Panc1 (cell line): Measurements from ENCODE around the gene SSH3. TPM values are rescaled to one million over a fixed set of nuclear protein-coding genes. Genes with fewer than 3 reads are reported as not detected.

Experiments
- ATAC-seq: fragments of 200-7000 bp; cut with Tn5 transposase; 2 replicates; pipeline ENCODE4 v1.9.1; 2020; ENCODE audit warnings: mild to moderate bottlenecking, moderate library complexity
- BruUV-seq: library from RNA; stranded (reverse); fragments of 400-500 nt; replicated peaks from 2 replicates; lab custom pipeline; 2021; lab: Mats Ljungman, UMichigan
- CTCF ChIA-PET: fragments of 300-600 bp; sonication (Branson Sonifier 250); formaldehyde crosslinking; loops from one replicate; lab custom pipeline; 2022; ENCODE audit warnings: antibody characterized with exemption; lab: Charles Lee
- POLR2A ChIA-PET: fragments of 300-600 bp; sonication (Branson Sonifier 250); formaldehyde crosslinking; loops from one replicate; lab custom pipeline; 2022; ENCODE audit warnings: antibody characterized with exemption; lab: Charles Lee
- DNase-seq: peaks from one replicate; pipeline ENCODE4 v3.0.0-alpha.2; 2010; ENCODE audit warnings: low read depth, low spot score
- H3K27ac ChIP-seq: 2 replicates; pipeline ENCODE4 v1.5.1; 2011; ENCODE audit warnings: mild to moderate bottlenecking, low read length, inconsistent platforms
- H3K27me3 ChIP-seq: fragments of 200-500 bp; sonication (Bioruptor generic); 2 replicates; pipeline ENCODE4 v1.6.0; 2014; ENCODE audit warnings: low read length, inconsistent platforms; ENCODE audit not compliant: control insufficient read depth, insufficient read depth
- H3K36me3 ChIP-seq: fragments of 200-500 bp; sonication (Bioruptor generic); 2 replicates; pipeline ENCODE4 v1.5.1; 2014; ENCODE audit warnings: inconsistent platforms, mild to moderate bottlenecking, low read length, moderate library complexity; ENCODE audit not compliant: control insufficient read depth, insufficient read depth
- H3K4me1 ChIP-seq: 2 replicates; pipeline ENCODE4 v1.5.1; 2011; ENCODE audit warnings: inconsistent platforms, mild to moderate bottlenecking, low read length, moderate library complexity; ENCODE audit not compliant: control insufficient read depth, insufficient read depth
- H3K4me3 ChIP-seq, 2 experiments: 2 replicates each; pipeline ENCODE4 v1.5.1; 2011 to 2012; ENCODE audit warnings: low read depth in 2 of 2, low read length in 2 of 2, mild to moderate bottlenecking in 2 of 2, inconsistent platforms in 1 of 2, moderate library complexity in 1 of 2
- H3K9me3 ChIP-seq: fragments of 200-500 bp; sonication (Bioruptor generic); 2 replicates; pipeline ENCODE4 v1.5.1; 2014; ENCODE audit warnings: low read depth, mild to moderate bottlenecking, inconsistent platforms, low read length, moderate library complexity; ENCODE audit not compliant: control insufficient read depth, insufficient read depth
- POLR2AphosphoS5 ChIP-seq: IDR thresholded peaks from 2 replicates; pipeline ENCODE4 v1.6.1; 2012; ENCODE audit warnings: mild to moderate bottlenecking, low read depth, low read length, moderate library complexity
- SIN3A ChIP-seq: IDR thresholded peaks from 2 replicates; pipeline ENCODE4 v1.6.1; 2012; ENCODE audit warnings: low read depth, mild to moderate bottlenecking, low read length, moderate library complexity, borderline replicate concordance; ENCODE audit not compliant: insufficient read depth
- TCF7L2 ChIP-seq: IDR thresholded peaks from 2 replicates; pipeline ENCODE4 v1.6.1; 2011; ENCODE audit warnings: mild to moderate bottlenecking, low read depth, low read length, inconsistent platforms
- in situ Hi-C: cut with HindIII; loops from 2 replicates; pipeline ENCODE4 v1.10.0; 2016; ENCODE audit warnings: low sequenced_read_pairs, low pct_unique_long_range_greater_than_20kb
- intact Hi-C: fragments of 100-400 bp; cut with micrococcal nuclease; formaldehyde crosslinking; loops from one replicate; pipeline ENCODE4 v1.10.0; 2022; ENCODE audit not compliant: unreplicated experiment
- total RNA-seq: library from RNA; stranded (reverse); gene quantifications from one replicate; pipeline ENCODE4 v1.2.1, GENCODE V29; 2021; ENCODE audit not compliant: unreplicated experiment
- TF ChIP-seq, protein P1 (sequence below): fragments of 450-650 bp; IDR thresholded peaks from 2 replicates; pipeline ENCODE4 v1.5.1; 2017; ENCODE audit warnings: mild to moderate bottlenecking
- TF ChIP-seq, protein P2 (sequence below), 2 experiments: IDR thresholded peaks; 2 replicates each; pipeline ENCODE4 v1.6.1; 2011 to 2012; ENCODE audit warnings: low read depth in 2 of 2, control low read depth in 1 of 2, low read length in 1 of 2, mild to moderate bottlenecking in 1 of 2, moderate library complexity in 1 of 2; ENCODE audit not compliant: insufficient read depth in 1 of 2

The SSH3 gene
- total RNA-seq, 1 experiment from 2014 or later = 79.8 TPM

DNA sequence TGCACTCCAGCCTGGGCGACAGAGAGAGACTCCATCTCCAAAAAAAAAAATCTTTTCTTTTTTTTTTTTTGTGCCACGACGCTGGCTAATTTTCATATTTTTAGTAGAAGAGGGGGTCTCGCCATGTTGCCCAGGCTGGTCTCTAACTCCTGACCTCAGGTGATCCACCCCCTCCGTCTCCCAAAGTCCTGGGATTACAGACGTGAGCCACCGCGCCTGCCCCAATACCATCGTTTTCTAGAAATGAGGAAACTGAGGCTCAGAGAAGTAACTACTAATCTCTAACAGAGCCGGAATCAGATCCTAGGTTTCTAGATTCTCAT is 13.5 kb downstream of the SSH3 start:
- peak; percentile 1; the same call in 1 of the 2 replicates for ATAC-seq
- intact Hi-C loops = loop anchor here (2.0 to 10.0 kb wide), 2 partner anchors 52 to 222 kb away; no protein-coding TSS in a partner anchor
- ChIA-PET POLR2A (interaction anchor here (1.2 to 1.6 kb wide), 2 partner anchors 77 to 83 kb away, joined by 3 to 4 read pairs; no protein-coding TSS in a partner anchor), CTCF (interaction anchor here (0.5 to 2.0 kb wide), 11 partner anchors 9 to 341 kb away, joined by 3 to 21 read pairs (median 6); partner anchors contain the start of genes ANKRD13D, GRK2 and SSH3)
- H3K27me3 ChIP-seq = no peaks in the 10 kb centered on the region
- H3K4me3 ChIP-seq = peak overlapping the region; percentile 82 to 85
- in situ Hi-C loops = no loop called here
- H3K27ac ChIP-seq = peak overlapping the region; percentile 97
- no TSS peak for BruUV-seq
- H3K9me3 ChIP-seq = no peaks in the 10 kb centered on the region
- TF ChIP-seq TCF7L2 (no peak), SIN3A (no peak), POLR2AphosphoS5 (no peak)
- TF ChIP-seq, protein P1, sequence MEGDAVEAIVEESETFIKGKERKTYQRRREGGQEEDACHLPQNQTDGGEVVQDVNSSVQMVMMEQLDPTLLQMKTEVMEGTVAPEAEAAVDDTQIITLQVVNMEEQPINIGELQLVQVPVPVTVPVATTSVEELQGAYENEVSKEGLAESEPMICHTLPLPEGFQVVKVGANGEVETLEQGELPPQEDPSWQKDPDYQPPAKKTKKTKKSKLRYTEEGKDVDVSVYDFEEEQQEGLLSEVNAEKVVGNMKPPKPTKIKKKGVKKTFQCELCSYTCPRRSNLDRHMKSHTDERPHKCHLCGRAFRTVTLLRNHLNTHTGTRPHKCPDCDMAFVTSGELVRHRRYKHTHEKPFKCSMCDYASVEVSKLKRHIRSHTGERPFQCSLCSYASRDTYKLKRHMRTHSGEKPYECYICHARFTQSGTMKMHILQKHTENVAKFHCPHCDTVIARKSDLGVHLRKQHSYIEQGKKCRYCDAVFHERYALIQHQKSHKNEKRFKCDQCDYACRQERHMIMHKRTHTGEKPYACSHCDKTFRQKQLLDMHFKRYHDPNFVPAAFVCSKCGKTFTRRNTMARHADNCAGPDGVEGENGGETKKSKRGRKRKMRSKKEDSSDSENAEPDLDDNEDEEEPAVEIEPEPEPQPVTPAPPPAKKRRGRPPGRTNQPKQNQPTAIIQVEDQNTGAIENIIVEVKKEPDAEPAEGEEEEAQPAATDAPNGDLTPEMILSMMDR = no peak
- TF ChIP-seq, protein P2, sequence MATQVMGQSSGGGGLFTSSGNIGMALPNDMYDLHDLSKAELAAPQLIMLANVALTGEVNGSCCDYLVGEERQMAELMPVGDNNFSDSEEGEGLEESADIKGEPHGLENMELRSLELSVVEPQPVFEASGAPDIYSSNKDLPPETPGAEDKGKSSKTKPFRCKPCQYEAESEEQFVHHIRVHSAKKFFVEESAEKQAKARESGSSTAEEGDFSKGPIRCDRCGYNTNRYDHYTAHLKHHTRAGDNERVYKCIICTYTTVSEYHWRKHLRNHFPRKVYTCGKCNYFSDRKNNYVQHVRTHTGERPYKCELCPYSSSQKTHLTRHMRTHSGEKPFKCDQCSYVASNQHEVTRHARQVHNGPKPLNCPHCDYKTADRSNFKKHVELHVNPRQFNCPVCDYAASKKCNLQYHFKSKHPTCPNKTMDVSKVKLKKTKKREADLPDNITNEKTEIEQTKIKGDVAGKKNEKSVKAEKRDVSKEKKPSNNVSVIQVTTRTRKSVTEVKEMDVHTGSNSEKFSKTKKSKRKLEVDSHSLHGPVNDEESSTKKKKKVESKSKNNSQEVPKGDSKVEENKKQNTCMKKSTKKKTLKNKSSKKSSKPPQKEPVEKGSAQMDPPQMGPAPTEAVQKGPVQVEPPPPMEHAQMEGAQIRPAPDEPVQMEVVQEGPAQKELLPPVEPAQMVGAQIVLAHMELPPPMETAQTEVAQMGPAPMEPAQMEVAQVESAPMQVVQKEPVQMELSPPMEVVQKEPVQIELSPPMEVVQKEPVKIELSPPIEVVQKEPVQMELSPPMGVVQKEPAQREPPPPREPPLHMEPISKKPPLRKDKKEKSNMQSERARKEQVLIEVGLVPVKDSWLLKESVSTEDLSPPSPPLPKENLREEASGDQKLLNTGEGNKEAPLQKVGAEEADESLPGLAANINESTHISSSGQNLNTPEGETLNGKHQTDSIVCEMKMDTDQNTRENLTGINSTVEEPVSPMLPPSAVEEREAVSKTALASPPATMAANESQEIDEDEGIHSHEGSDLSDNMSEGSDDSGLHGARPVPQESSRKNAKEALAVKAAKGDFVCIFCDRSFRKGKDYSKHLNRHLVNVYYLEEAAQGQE (IDR thresholded peaks at IDR 0.05; ENCODE audit: insufficient read depth in 1 of 2, low read depth in 2 of 2, low read length in 1 of 2) = no peak
- no peak for DNase-seq
- H3K36me3 ChIP-seq = no peaks in the 10 kb centered on the region
- H3K4me1 ChIP-seq = peaks cover 6% of the 10 kb centered on the region; the same call in 1 of the 2 replicates

DNA sequence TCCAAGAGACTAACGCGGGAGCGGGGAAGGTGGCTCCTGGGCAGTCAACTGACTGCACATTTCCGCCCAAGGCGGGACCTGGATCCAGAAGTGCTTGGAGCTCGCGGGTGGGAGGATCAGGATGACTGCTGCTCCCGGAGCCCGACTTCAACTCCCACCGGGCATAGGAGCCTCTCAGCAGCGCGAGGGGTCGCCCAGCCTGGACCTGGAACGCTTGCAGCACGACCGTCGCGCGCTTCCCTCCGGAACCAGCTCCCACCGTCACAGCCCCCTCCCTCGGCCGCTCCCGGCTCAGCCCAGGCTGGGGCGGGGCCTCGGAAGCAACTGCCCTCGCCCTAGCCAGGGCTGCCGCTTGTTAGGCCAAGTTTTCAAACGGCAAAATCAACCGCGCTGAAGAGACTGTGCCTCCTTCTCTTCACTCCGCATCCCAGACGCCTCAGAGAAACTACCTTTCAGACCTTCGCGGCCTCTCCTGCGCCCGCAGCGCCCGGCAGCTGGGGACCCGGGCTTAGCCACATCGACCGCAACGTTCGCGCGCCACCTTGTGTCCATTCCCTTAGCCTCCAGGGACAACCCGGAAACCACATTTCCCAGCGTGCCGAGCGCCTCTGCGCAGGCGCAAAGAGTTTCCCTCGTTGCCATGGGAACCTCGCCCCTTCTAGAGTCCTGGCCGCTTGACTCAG is 14.0 kb downstream of the SSH3 start:
- BruUV-seq = TSS peak; percentile 98
- Histone ChIP-seq H3K4me1 (peaks cover 6% of the 10 kb centered on the region; the same call in 1 of the 2 replicates), H3K36me3 (no peaks in the 10 kb centered on the region), H3K27me3 (no peaks in the 10 kb centered on the region), H3K27ac (peak overlapping the region; percentile 97), H3K4me3 (peak overlapping the region; percentile 82 to 85), H3K9me3 (no peaks in the 10 kb centered on the region)
- peak; percentile 93 for DNase-seq
- TF ChIP-seq, protein P1 = peak; percentile 99
- TF ChIP-seq TCF7L2 = 0 out of 2 replicates have a peak, but pooled peaks have one; percentile 27
- TF ChIP-seq, protein P2 (IDR thresholded peaks at IDR 0.05; ENCODE audit: insufficient read depth in 1 of 2, low read depth in 2 of 2, low read length in 1 of 2) = no peak; a peak in 1 of 4 replicates
- peak; percentile 89; the same call in 1 of the 2 replicates for TF ChIP-seq SIN3A
- peak; percentile 95 for TF ChIP-seq POLR2AphosphoS5
- intact Hi-C loops (loop anchor here (2.0 to 10.0 kb wide), 2 partner anchors 53 to 223 kb away; no protein-coding TSS in a partner anchor), in situ Hi-C loops (no loop called here)
- ChIA-PET CTCF (interaction anchor here (0.5 to 2.0 kb wide), 12 partner anchors 9 to 263 kb away, joined by 3 to 21 read pairs (median 6); partner anchors contain the start of genes ANKRD13D, GRK2 and SSH3), POLR2A (interaction anchor here (0.6 to 1.6 kb wide), 3 partner anchors 78 to 108 kb away, joined by 3 to 4 read pairs (median 4); no protein-coding TSS in a partner anchor)
- ATAC-seq = peak; percentile 95
